Vagina (tissue), 2 donors: ENCODE measurements around the gene ABCA10.

Experiments used
- CTCF ChIP-seq, 3 experiments: fragments of 450-650 bp in 2 of 3; fragments of 200-600 bp in 1 of 3; sonication (generic) in 1 of 3; IDR thresholded peaks; one replicate each; pipeline ENCODE4 v1.5.1; 2017 to 2019; ENCODE audit warnings: antibody characterized with exemption in 3 of 3, mild to moderate bottlenecking in 2 of 3, moderate library complexity in 2 of 3
- POLR2A ChIP-seq, 2 donors: fragments of 450-650 bp; IDR thresholded peaks; one replicate each; pipeline ENCODE4 v1.6.1; 2017; ENCODE audit warnings: antibody characterized with exemption in 2 of 2, mild to moderate bottlenecking in 2 of 2, moderate library complexity in 2 of 2
- POLR2AphosphoS5 ChIP-seq, 2 donors: sonication (generic); formaldehyde crosslinking; IDR thresholded peaks; one replicate each; pipeline ENCODE4 v1.9.0; 2017; ENCODE audit warnings: antibody characterized with exemption in 2 of 2, mild to moderate bottlenecking in 2 of 2, low read depth in 1 of 2; ENCODE audit not compliant: insufficient read depth in 1 of 2

- no peak for TF ChIP-seq POLR2A (IDR thresholded peaks at IDR 0.05)
- no peak for TF ChIP-seq CTCF (IDR thresholded peaks at IDR 0.05)
- TF ChIP-seq POLR2AphosphoS5 (IDR thresholded peaks at IDR 0.05; ENCODE audit: insufficient read depth in 1 of 2, low read depth in 1 of 2): no peak
Observed at GRCh38 chr17:69265873-69266272, 37.2 kb upstream of the ABCA10 start.
